HepG2 (cell line): ENCODE data around the gene NOL12. TPM values are rescaled to one million over a fixed set of nuclear protein-coding genes. Genes with fewer than 3 reads are reported as not detected.

Experiments used
- ARID2 ChIP-seq: sonication (generic); formaldehyde crosslinking; IDR thresholded peaks from 2 replicates; pipeline ENCODE4 v1.8.1; 2022; ENCODE audit warnings: mild to moderate bottlenecking, missing genetic modification reagents, borderline replicate concordance
- CEBPG ChIP-seq: IDR thresholded peaks from 2 replicates; pipeline ENCODE4 v1.6.1; 2016
- HNF4A ChIP-seq: sonication (generic); formaldehyde crosslinking; IDR thresholded peaks from 2 replicates; pipeline ENCODE4 v1.4.0; 2020; ENCODE audit warnings: missing genetic modification reagents
- MBNL3 ChIP-seq: fragments of 250-450 bp; sonication (Bioruptor Pico); conservative IDR thresholded peaks from 2 replicates; pipeline ENCODE4 v1.8.0; 2022; ENCODE audit warnings: mild to moderate bottlenecking, inconsistent platforms
- NONO ChIP-seq, 2 experiments: fragments of 450-650 bp in 1 of 2; sonication (generic) in 1 of 2; formaldehyde crosslinking in 1 of 2; IDR thresholded peaks in 1 of 2; conservative IDR thresholded peaks in 1 of 2; 2 replicates each; pipeline versions ENCODE4 v1.6.1 to v1.8.0; 2017 to 2022; ENCODE audit warnings: mild to moderate bottlenecking in 1 of 2, missing genetic modification reagents in 1 of 2, moderate library complexity in 1 of 2
- RBM22 ChIP-seq: fragments of 200-400 bp; formaldehyde crosslinking; optimal IDR thresholded peaks from 2 replicates; pipeline ENCODE3; 2017; ENCODE audit warnings: mild to moderate bottlenecking, low read length, moderate library complexity
- THAP9 ChIP-seq: sonication (generic); formaldehyde crosslinking; IDR thresholded peaks from 2 replicates; pipeline ENCODE4; 2020; ENCODE audit warnings: missing genetic modification reagents, mild to moderate bottlenecking, borderline replicate concordance
- TOPORS ChIP-seq: sonication (generic); formaldehyde crosslinking; IDR thresholded peaks from 2 replicates; pipeline ENCODE4 v1.8.0; 2023; ENCODE audit warnings: mild to moderate bottlenecking, missing genetic modification reagents
- YEATS2 ChIP-seq: sonication (generic); formaldehyde crosslinking; IDR thresholded peaks from 2 replicates; pipeline ENCODE4 v1.4.0; 2020; ENCODE audit warnings: missing genetic modification reagents, borderline replicate concordance
- ZBTB49 ChIP-seq: sonication (generic); formaldehyde crosslinking; IDR thresholded peaks from 2 replicates; pipeline ENCODE4 v1.4.0; 2020; ENCODE audit warnings: missing genetic modification reagents, borderline replicate concordance
- ZZZ3 ChIP-seq: sonication (generic); formaldehyde crosslinking; IDR thresholded peaks from 2 replicates; pipeline ENCODE4 v1.4.0; 2020; ENCODE audit warnings: missing genetic modification reagents, mild to moderate bottlenecking, borderline replicate concordance
- polyA plus RNA-seq, 8 experiments: library from polyadenylated mRNA; depleted of rRNA in 3 of 8; stranded (reverse) in 7 of 8; unstranded in 1 of 8; fragments of >200 nt; fragmentation: Illumina TruSeq in 4 of 8; extraction: Trizol in 4 of 8; gene quantifications; 2 replicates each; pipeline versions ENCODE4 v1.2.1 to v1.2.3, GENCODE V29; 2011 to 2016; ENCODE audit warnings: low read depth in 4 of 8, missing spikeins in 1 of 8, mixed read lengths in 1 of 8; ENCODE audit not compliant: insufficient read depth in 1 of 8
- total RNA-seq, 5 experiments: library from RNA; depleted of rRNA; stranded (reverse); fragments of >200 nt; fragmentation: Illumina TruSeq; extraction: Trizol; gene quantifications; 2 replicates each; pipeline ENCODE4 v1.2.3, GENCODE V29; 2016; ENCODE audit warnings: low read depth in 1 of 5
- TF ChIP-seq, protein P1 (sequence below): sonication (generic); formaldehyde crosslinking; conservative IDR thresholded peaks from 2 replicates; pipeline ENCODE4 v1.4.0; 2020; ENCODE audit warnings: mild to moderate bottlenecking, missing genetic modification reagents, moderate library complexity
- TF ChIP-seq, protein P2 (sequence below): sonication (generic); formaldehyde crosslinking; IDR thresholded peaks from 2 replicates; pipeline ENCODE4 v1.5.1; 2020; ENCODE audit warnings: mild to moderate bottlenecking, missing genetic modification reagents, moderate library complexity

The NOL12 gene
- total and polyA plus RNA-seq, 2 of the 13 experiments (the other 11 are each of a cell fraction or from before 2014, with no cell fraction given) = 14.3 to 31.4 TPM

DNA sequence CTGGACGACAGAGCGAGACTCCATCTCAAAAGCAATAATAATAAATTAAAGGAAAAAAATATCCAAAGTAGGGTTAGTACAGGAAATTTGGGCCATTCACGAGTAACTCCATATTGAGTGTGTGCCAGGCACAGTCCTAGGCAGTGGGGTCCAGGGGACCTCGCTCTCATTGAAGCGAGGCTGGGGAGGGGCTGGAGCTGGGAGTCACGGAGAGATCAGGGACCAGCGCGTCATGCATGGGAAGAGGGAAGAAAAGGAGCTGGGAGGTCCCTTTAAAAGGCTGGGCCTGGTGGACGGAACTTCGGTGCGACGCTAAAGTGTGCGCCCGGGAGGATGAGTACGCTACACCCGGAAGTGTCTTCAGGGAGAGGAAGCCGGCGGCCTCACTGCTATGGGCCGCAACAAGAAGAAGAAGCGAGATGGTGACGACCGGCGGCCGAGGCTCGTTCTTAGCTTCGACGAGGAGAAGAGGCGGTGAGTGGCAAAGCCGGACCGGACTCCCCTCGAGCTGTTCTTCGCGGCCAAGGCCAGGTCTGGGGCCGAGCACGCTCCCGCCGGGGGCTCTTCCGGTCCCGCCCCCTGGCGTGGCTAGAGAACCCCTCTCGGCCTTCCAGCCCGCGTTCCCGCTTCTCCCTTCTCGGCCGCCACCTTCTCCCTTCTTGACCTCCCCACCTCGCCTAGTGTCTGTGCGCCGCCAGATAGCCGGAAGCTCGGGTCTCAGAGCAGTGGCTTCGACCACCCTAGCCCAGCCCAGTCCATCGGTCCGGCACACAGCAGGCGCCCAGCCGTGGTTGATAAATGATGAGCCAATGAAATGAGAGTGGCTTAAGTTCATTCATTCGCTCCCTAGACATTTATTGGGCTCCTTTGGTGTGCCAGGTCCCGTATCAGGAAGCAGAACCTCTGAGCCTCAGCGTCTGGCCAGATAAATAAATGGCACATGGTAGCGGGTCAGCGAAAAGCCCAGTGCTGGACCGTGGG, at the start of gene NOL12 (continued):
- TF ChIP-seq, protein P1, sequence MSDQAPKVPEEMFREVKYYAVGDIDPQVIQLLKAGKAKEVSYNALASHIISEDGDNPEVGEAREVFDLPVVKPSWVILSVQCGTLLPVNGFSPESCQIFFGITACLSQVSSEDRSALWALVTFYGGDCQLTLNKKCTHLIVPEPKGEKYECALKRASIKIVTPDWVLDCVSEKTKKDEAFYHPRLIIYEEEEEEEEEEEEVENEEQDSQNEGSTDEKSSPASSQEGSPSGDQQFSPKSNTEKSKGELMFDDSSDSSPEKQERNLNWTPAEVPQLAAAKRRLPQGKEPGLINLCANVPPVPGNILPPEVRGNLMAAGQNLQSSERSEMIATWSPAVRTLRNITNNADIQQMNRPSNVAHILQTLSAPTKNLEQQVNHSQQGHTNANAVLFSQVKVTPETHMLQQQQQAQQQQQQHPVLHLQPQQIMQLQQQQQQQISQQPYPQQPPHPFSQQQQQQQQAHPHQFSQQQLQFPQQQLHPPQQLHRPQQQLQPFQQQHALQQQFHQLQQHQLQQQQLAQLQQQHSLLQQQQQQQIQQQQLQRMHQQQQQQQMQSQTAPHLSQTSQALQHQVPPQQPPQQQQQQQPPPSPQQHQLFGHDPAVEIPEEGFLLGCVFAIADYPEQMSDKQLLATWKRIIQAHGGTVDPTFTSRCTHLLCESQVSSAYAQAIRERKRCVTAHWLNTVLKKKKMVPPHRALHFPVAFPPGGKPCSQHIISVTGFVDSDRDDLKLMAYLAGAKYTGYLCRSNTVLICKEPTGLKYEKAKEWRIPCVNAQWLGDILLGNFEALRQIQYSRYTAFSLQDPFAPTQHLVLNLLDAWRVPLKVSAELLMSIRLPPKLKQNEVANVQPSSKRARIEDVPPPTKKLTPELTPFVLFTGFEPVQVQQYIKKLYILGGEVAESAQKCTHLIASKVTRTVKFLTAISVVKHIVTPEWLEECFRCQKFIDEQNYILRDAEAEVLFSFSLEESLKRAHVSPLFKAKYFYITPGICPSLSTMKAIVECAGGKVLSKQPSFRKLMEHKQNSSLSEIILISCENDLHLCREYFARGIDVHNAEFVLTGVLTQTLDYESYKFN (CRISPR knock-in tag) = 0 out of 2 replicates have a peak, but pooled peaks have one; percentile 48
- peak; percentile 83; the same call in 1 of the 2 replicates for TF ChIP-seq THAP9 (CRISPR knock-in tag)
- no peak for TF ChIP-seq TOPORS (CRISPR knock-in tag)
- no peak for TF ChIP-seq MBNL3
- TF ChIP-seq, protein P2, sequence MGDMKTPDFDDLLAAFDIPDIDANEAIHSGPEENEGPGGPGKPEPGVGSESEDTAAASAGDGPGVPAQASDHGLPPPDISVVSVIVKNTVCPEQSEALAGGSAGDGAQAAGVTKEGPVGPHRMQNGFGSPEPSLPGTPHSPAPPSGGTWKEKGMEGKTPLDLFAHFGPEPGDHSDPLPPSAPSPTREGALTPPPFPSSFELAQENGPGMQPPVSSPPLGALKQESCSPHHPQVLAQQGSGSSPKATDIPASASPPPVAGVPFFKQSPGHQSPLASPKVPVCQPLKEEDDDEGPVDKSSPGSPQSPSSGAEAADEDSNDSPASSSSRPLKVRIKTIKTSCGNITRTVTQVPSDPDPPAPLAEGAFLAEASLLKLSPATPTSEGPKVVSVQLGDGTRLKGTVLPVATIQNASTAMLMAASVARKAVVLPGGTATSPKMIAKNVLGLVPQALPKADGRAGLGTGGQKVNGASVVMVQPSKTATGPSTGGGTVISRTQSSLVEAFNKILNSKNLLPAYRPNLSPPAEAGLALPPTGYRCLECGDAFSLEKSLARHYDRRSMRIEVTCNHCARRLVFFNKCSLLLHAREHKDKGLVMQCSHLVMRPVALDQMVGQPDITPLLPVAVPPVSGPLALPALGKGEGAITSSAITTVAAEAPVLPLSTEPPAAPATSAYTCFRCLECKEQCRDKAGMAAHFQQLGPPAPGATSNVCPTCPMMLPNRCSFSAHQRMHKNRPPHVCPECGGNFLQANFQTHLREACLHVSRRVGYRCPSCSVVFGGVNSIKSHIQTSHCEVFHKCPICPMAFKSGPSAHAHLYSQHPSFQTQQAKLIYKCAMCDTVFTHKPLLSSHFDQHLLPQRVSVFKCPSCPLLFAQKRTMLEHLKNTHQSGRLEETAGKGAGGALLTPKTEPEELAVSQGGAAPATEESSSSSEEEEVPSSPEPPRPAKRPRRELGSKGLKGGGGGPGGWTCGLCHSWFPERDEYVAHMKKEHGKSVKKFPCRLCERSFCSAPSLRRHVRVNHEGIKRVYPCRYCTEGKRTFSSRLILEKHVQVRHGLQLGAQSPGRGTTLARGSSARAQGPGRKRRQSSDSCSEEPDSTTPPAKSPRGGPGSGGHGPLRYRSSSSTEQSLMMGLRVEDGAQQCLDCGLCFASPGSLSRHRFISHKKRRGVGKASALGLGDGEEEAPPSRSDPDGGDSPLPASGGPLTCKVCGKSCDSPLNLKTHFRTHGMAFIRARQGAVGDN = peak; percentile 91
- TF ChIP-seq ARID2 (CRISPR knock-in tag) = peak; percentile 31; the same call in 1 of the 2 replicates
- TF ChIP-seq CEBPG (CRISPR knock-in tag) = 0 out of 2 replicates have a peak, but pooled peaks have one; percentile 15
- TF ChIP-seq RBM22 = no peak
- peak; percentile 86 for TF ChIP-seq YEATS2
- TF ChIP-seq ZZZ3 (CRISPR knock-in tag) = no peak; the same call in 1 of the 2 replicates
- no peak for TF ChIP-seq ZBTB49 (CRISPR knock-in tag)
- TF ChIP-seq HNF4A (CRISPR knock-in tag) = peak; percentile 45; the same call in 1 of the 2 replicates
- TF ChIP-seq NONO (IDR thresholded peaks at IDR 0.05) = no peak
- 0 out of 2 replicates have a peak, but pooled peaks have one; percentile 68 for TF ChIP-seq NONO (CRISPR knock-in tag; conservative IDR thresholded peaks at IDR 0.05)
